K562 (cell line): ENCODE results near the gene WWOX.

Source experiments
- E2F3 ChIP-seq: fragments of 250-450 bp; sonication (Bioruptor Pico); IDR thresholded peaks from 2 replicates; pipeline ENCODE4 v1.4.0; 2020; ENCODE audit warnings: mild to moderate bottlenecking
- EZH2 ChIP-seq: IDR thresholded peaks from 2 replicates; pipeline ENCODE4 v1.6.1; 2012; ENCODE audit warnings: low read depth, mild to moderate bottlenecking, inconsistent platforms, low read length, borderline replicate concordance
- FOS ChIP-seq: IDR thresholded peaks from 3 replicates; pipeline ENCODE4 v1.6.1; 2011; ENCODE audit not compliant: insufficient read length; ENCODE audit errors: extremely low read depth
- HLTF ChIP-seq: fragments of 450-650 bp; IDR thresholded peaks from 2 replicates; pipeline ENCODE4 v1.6.1; 2016
- MAFK ChIP-seq: IDR thresholded peaks from 2 replicates; pipeline ENCODE4 v1.6.1; 2011; ENCODE audit warnings: low read length, improper control_type of control experiment
- SIN3A ChIP-seq, 2 experiments: fragments of 150-350 bp in 1 of 2; IDR thresholded peaks; 2 replicates each; pipeline ENCODE4 v1.6.1; 2011 to 2016; ENCODE audit warnings: borderline replicate concordance in 2 of 2, low read depth in 2 of 2, low read length in 2 of 2, mild to moderate bottlenecking in 2 of 2, moderate library complexity in 2 of 2; ENCODE audit not compliant: control insufficient read depth in 1 of 2
- SMAD2 ChIP-seq: fragments of 150-350 bp; IDR thresholded peaks from 2 replicates; pipeline ENCODE4 v1.6.1; 2014; ENCODE audit warnings: low read depth, mild to moderate bottlenecking, low read length
- ZNF407 ChIP-seq: fragments of 450-650 bp; IDR thresholded peaks from 2 replicates; pipeline ENCODE4 v1.6.1; 2016; ENCODE audit warnings: low read depth
- TF ChIP-seq, protein P1 (sequence below), 3 experiments: IDR thresholded peaks in 2 of 3; conservative IDR thresholded peaks in 1 of 3; 2 replicates each; pipeline ENCODE4 v1.5.1; 2011 to 2012; ENCODE audit warnings: low read length in 3 of 3, mild to moderate bottlenecking in 3 of 3, control low read depth in 2 of 3, improper control_type of control experiment in 1 of 3, inconsistent platforms in 1 of 3, low read depth in 1 of 3, mixed read lengths in 1 of 3, moderate library complexity in 1 of 3; ENCODE audit not compliant: insufficient read depth in 2 of 3
- TF ChIP-seq, protein P2 (sequence below): fragments of 450-650 bp; conservative IDR thresholded peaks from 2 replicates; pipeline ENCODE4 v1.6.1; 2016; ENCODE audit warnings: missing genetic modification characterization, low read depth, mild to moderate bottlenecking, control low read depth, missing compliant biosample characterization

- TF ChIP-seq ZNF407 (no peak), E2F3 (CRISPR knock-in tag) (no peak), FOS (no peak), SMAD2 (no peak), EZH2 (no peak), HLTF (no peak), SIN3A (IDR thresholded peaks at IDR 0.05; ENCODE audit: borderline replicate concordance in 2 of 2, control insufficient read depth in 1 of 2, low read depth in 2 of 2, low read length in 2 of 2) (no peak), MAFK (no peak)
- TF ChIP-seq, protein P1, sequence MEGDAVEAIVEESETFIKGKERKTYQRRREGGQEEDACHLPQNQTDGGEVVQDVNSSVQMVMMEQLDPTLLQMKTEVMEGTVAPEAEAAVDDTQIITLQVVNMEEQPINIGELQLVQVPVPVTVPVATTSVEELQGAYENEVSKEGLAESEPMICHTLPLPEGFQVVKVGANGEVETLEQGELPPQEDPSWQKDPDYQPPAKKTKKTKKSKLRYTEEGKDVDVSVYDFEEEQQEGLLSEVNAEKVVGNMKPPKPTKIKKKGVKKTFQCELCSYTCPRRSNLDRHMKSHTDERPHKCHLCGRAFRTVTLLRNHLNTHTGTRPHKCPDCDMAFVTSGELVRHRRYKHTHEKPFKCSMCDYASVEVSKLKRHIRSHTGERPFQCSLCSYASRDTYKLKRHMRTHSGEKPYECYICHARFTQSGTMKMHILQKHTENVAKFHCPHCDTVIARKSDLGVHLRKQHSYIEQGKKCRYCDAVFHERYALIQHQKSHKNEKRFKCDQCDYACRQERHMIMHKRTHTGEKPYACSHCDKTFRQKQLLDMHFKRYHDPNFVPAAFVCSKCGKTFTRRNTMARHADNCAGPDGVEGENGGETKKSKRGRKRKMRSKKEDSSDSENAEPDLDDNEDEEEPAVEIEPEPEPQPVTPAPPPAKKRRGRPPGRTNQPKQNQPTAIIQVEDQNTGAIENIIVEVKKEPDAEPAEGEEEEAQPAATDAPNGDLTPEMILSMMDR (IDR thresholded peaks at IDR 0.05 in 2 of 3, conservative IDR thresholded peaks at IDR 0.05 in 1 of 3; ENCODE audit: insufficient read depth in 2 of 3, low read depth in 1 of 3, low read length in 3 of 3) = no peak
- TF ChIP-seq, protein P2, sequence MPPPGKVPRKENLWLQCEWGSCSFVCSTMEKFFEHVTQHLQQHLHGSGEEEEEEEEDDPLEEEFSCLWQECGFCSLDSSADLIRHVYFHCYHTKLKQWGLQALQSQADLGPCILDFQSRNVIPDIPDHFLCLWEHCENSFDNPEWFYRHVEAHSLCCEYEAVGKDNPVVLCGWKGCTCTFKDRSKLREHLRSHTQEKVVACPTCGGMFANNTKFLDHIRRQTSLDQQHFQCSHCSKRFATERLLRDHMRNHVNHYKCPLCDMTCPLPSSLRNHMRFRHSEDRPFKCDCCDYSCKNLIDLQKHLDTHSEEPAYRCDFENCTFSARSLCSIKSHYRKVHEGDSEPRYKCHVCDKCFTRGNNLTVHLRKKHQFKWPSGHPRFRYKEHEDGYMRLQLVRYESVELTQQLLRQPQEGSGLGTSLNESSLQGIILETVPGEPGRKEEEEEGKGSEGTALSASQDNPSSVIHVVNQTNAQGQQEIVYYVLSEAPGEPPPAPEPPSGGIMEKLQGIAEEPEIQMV (tag) = no peak
These were observed 185.5 kb downstream of the WWOX start for GRCh38 chr16:78284957-78285434.
